Stimulated activated CD8-positive, alpha-beta memory T cell treated with anti-CD3 and anti-CD28 coated beads, Interleukin-2, amount 100 ng/mL, for 1 hour (primary cell): ENCODE measurements around the gene RABL6.
A peak's percentile ranks its signal among the peaks of the same experiment; 100 is the strongest.
"Not testable (repeated sequence)": the region's sequence is repeated elsewhere in the genome, so short reads cannot be mapped to it uniquely, and the experiment has no call there.

Experiments used
- DNase-seq, 2 donors: peaks; one replicate each; pipeline ENCODE4 v3.0.0-alpha.2; 2020; ENCODE audit warnings: low read depth in 2 of 2

Gene RABL6

DNA sequence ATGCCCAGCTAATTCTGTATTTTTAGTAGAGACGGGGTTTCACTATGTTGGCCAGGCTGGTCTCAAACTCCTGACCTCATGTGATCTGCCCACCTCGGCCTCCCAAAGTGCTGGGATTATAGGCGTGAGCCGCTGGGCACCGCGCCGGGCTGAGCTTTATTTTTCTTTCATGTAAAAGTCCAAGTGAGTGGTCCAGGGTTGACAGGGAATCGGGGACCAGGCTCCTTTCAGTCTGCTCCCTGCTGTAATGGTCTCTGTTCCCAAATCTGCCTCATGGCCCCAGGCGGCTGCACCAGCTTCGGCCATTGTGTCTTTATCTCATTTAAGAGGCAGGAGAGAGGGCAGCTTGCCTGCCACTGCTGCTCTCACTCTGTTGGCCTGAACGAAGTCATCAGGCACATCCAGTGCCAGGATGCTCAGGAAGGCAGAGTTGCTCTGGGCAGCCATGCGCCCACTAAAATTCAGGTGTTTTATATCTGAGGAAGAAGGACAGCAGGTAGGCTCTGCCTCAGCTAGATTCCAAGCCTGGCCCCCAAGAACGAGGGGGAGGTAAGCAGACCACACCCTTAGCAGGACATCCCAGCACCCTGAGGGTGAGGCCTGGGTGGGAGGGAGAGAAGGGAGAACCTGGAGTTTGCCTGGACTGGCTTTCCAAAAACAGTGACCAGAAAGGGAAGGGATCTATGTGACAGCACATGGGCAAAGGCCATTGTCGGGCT, 13.3 kb upstream of the RABL6 start:
- DNase-seq: no peak

DNA sequence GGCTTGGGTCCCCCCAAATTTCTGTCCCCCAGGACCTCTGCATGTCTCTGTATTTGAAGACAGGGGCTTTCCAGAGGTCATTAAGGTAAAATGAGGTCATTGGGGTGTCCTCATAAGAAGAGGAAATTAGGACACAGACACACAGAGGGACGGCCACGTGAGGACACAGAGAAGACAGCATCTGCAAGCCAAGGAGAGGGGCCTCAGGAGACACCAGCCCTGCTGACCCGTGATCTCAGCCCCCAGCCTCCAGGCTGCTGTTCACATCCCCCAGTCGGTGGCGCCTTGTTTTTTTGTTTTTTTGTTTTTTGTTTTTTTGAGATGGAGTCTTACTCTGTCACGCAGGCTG, 12.8 kb upstream of the RABL6 start:
- DNase-seq: no peak

DNA sequence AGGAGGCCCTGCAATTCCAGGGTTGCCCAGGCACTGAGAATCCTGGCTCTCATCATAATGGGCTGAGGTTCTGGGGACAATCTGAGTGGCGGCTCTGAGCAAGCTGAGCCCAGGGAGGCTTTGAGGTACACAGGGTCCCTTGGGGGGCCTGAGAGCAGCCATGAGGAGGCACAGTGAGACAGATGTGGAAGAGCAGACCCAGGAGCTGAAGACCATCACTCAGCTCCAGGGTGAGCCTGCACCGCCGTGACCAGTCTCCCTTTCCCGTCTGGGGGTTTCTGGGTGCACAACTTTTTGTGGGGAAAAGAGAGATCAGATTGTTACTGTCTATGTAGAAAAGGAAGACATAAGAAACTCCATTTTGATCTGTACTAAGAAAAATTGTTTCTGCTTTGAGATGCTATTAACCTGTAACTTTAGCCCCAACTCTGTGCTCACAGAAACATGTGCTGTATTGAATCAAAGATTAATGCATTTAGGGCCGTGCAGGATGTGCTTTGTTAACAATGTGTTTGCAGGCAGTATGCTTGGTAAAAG, 11.4 kb upstream of the RABL6 start, which contains the start of gene CCDC183:
CCDC183 (plus strand) TSS at position 101 of the 537 bp plus-strand sequence; CDS start at position 161, 60 bp downstream.
- no peak for DNase-seq

DNA sequence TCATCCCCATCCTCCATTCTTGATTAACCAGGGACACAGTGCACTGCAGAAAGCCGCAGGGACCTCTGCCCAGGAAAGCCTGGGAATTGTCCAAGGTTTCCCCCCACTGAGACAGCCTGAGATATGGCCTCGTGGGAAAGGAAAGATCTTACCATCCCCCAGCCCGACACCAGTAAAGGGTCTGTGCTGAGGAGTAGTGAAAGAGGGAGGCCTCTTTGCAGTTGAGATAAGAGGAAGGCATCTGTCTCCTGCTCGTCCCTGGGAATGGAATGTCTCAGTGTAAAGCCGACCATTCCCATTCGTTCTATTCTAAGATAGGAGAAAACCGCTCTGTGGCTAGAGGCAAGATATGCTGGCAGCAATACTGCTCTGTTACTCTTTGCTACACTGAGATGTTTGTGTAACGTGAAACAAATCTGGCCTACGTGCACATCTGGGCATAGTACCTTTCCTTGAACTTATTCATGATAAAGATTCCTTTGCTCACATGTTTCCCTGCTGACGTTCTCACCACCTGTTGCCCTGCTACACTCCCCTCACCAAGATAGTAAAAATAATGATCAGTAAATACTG, 10.9 kb upstream of the RABL6 start:
- not testable (repeated sequence) for DNase-seq

DNA sequence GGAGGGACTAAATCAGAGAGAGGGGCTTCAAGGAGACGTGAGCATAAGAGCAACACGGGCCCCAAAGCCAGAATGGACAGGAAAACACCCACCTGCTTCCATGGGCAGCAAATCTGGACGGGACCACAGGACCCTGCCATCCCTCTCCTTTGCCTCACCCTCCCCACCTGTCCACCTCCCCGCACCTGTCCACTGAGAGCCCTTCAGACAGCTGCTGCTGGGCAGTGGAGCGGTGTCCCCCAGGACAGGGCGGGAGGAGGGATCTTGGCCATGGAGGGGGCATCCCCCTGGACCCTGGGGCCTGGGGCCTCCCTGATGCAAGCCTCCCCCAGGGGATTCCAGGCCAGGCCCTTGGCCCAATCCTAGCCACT, 9.1 kb upstream of the RABL6 start:
- DNase-seq: no peak

DNA sequence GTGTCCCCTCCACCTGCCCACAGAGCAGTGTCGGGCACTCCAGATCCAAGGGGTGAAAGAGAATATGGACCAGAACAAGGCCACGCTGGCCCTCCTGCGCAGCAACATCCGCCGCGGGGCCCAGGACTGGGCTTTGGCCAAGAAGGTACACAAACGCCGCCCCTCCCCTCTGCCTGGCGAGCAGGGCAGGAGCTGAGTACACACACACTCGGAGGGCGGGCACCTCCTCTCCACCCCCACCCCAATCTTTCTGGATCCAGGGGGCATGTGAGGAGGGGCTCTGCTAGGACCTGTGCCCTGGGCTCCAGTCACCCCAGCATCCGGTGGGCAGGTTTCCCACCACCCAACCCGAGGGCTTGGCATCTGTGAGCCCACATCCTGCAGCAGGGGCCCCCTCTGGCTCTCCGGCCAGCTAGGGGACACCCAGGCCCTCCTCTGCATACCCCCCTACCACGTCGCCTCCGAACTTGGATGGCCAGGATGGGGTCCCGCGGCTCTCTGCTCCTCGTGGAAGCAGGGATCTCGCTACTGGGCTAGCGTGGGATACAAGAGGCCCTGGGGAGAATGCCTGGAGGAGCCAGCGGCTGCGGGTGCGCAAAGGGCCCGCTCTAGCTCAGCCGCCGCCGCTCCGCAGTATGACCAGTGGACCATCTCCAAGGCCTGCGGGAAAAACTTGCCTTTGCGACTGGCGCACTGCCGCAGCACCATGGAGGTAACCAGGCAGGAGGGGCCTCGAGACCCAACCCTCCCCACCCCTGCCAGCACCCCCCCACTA, 8.5 kb upstream of the RABL6 start:
- no peak for DNase-seq

DNA sequence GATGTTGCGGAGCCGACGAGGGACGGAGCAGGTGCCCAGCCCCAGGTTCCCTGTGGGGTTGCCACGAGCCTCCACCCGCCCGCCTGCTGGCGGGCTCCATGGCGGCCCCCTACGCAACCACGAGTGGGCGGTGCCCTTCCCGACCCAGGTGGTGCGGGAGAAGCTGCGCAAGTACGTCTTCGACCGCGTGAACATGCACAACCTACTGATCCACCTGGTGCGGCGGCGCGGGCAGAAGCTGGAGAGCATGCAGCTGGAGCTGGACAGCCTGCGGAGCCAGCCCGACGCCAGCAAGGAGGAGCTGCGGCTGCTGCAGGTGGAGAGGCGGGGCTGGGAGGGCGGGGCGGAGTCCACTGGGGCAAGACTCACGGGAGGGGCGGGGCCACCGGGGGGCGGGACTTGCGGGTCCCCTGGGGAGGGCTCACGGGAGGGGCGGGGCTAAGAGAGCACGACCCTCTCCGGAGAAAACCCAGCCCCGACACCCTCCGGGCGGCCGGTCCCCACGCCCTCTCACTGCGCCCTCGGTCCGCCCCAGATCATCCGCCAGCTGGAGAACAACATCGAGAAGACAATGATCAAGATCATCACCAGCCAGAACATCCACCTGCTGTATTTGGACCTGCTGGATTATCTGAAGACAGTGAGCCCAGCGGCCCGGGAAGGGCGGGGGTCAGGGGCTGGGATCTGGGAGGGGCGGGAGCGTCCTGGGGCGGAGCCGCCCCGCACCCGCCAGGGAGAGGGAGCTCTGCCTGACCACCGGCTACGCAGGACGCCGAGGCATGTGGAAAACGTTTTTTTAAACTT, 7.7 kb upstream of the RABL6 start:
- peak; percentile 85 to 89 for DNase-seq

DNA sequence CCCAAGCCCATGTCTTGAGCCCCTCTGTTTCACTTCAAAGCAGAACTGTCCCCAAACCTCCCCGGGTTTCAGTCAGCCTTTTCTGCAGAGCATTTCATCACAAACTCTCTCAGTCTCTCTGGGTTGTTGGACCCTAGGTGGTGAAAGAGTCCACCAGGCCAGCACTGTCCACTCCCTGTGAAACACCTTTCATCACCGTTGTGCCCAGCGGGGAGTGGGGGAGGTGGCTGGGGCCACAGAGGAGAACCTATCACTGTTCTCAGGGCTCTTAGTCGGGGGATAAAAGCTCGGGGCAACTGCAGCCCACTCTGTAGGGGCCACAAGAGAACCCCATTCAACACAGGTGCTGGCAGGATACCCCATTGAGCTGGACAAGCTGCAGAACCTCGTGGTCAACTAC, 5.4 kb upstream of the RABL6 start:
- DNase-seq: no peak

DNA sequence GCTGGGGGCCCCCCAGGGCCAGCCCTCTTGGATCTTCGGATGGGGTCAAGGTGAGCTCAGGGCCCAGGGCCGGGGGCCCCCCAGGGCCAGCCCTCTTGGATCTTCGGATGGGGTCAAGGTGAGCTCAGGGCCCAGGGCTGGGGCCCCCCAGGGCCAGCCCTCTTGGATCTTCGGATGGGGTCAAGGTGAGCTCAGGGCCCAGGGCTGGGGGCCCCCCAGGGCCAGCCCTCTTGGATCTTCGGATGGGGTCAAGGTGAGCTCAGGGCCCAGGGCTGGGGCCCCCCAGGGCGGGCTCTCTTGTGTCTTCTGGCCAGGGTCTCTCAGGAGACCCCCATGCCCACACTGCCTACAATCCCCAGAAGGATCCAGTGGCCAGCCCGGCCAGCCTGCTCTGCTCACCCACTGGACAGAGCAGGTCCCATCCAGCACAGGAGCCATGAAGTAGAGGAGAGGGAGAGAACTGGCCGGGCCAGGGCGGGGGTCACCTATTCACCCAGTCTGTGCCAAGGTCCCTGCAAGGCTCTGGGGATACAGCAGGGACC, 4.7 kb upstream of the RABL6 start:
- not testable (repeated sequence) for DNase-seq

DNA sequence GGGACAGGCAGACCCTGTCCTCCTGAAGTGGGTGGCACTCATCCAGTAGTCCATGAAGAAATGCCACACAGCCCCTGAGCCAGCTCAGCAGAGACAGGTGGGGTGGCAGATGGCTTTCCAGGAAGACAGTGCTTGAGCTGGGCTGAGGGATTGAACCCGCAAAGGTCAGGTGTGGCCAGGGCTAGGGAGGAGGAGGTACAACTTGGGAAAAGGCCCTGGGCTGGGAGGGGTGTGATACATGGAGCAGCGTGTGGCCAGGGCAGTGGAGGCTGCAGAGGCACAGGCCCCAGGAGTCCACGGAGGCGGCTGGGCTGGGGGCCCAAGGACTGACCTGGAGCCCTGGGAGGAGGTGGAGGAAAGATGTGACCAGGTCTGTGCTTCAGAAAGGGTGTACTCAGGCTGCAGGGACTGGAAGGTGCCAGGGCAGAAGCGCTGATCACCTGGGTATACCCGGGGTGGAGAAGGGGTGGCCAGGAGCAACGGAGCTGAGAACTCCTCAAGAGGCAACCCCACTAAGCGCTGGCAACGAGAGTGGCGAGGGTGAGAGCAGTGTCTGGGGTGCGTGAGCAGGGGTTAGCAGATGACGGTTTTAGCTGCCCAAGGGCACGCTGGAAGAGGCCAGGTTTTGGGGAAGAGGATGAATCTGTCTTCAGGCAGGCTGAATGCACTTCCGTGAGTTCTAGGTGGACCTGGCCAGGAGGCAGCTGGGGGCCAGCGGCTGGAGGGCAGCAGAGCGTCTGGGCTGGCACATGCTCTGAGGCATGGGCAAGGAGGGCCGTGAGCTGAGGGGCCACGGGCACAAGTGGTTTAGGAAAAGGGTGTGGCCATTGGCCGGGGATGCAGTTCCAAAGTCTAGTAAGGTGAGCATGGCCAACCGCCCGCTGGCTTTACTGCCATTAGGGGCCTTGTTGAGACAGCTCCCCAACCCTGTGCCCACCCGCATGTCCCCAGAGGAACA, 3.9 kb upstream of the RABL6 start:
- DNase-seq: no peak

DNA sequence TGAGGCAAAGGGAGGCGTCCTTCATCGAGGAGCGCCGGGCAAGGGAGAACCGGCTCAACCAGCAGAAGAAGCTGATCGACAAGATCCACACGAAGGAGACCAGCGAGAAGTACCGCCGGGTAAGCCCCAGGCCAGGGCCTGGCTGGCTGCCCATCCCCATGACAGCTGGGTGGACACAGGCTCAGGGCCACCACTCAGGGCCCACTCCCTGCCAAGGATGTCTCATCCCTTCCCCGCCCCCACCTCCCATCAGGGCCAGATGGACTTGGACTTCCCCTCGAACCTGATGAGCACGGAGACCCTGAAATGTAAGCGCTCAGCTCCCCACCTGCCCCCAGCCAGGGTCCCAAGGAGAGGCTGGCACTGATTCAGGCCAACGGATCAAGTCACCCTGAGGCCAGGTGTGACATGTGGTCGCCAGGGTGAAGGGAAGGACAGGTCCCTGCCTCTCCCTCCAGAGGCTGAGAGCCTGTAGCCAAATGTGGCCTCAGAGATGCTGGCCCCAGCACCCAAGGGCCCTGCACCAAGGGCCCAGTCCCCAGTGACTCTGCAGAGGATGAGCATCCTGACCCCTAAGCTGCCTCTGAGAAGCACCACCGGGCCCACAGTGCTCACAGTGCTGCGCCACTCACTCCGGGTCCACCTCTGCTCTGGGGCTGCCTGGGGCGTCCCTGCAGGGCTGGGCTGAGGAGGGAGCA, 3.1 kb upstream of the RABL6 start:
- DNase-seq: no peak

DNA sequence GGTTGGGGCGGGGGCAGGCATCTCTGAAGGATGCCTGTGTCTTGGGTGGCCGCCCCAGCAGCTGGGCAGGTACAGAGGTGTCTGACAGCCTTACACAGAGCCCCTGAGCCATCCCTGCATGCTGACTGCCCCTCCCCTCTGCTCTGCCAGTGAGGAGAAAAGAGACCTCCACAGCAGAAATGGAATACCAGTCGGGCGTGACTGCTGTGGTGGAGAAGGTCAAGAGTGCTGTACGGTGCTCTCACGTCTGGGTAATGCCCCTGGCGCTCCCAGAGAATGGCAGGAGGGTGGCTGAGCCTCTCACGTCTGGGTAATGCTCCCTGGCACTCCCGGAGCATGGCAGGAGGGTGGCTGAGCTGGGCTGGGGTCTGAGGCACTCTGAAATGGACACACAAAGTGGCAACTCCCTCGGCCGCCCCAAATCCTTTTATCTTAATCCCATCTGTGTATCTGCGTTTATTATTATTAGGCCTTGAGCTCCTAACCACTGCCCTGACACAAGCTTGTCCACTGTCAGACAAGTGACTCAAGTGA, 2.5 kb upstream of the RABL6 start:
- DNase-seq: no peak

DNA sequence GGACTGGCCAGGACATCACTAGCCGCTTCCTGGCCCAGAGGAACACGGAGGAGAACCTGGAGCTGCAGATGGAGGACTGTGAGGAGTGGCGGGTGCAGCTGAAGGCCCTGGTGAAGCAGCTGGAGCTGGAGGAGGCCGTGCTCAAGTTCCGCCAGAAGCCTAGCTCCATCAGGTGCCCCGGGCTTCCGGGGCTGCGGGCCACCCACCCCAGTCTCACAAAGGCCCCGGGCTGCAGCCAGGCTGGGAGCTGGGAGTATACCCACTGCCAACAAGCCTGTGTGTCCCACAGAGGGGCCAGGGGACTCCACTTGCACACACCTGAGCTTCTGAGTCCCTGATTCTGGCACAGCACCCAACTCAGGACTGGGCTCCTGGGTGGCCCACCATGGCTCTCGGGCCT, 1.7 kb upstream of the RABL6 start:
- DNase-seq: no peak

DNA sequence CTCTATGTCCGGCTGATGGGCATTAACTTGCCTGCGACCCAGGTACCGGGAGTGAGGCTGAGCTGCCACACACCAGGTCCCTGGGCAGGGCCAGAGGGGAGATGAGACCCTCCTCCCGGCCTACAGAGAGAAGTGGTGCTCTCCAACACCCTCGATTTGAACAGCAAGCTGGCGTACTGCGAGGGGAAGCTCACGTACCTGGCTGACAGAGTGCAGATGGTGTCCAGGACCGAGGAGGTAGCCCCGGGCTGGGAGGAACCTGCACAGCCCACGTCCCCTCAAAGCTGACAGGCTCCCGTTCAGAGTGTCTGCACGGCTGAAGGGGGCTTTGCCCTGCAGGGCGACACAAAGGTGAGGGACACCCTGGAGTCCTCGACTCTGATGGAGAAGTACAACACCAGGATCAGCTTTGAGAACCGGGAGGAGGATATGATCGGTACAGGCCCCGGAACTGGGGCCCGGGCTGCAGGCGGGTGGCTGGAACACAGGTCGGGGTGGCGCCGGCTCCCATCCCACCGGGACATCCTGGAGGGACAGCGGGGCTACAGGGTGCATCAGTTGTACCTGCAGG, 1.0 kb upstream of the RABL6 start:
- DNase-seq: no peak

DNA sequence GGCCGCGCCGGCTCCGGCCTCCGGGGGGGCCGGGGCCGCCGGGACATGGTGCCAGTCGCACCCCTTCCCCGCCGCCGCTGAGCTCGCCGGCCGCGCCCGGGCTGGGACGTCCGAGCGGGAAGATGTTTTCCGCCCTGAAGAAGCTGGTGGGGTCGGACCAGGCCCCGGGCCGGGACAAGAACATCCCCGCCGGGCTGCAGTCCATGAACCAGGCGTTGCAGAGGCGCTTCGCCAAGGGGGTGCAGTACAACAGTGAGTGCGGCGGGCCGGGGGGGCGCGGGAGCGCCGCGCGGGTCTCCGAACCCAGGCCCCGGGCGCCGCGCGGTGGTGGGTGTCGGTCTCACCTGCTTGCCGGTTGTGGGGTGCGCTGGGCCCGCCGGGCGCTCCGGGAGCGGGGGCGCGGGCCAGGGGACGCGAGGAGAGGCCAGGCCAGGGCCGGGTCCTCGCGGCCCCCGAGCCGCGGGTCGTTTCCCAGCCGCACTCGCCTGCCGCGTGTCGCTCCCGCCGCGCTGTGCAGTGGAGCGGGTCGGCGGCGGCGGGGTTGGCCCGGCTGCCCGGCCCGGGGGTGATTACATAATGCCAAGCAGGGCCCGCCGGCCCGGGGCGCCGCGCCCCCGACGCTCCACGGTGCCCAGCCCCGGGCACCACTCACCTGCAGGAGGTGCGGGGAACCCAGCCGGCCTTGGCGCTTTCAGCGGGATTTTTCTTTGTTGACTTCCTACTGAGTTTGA, 492 bp downstream of the RABL6 start:
- DNase-seq: peak in 1 of 2 donors; percentile 28

DNA sequence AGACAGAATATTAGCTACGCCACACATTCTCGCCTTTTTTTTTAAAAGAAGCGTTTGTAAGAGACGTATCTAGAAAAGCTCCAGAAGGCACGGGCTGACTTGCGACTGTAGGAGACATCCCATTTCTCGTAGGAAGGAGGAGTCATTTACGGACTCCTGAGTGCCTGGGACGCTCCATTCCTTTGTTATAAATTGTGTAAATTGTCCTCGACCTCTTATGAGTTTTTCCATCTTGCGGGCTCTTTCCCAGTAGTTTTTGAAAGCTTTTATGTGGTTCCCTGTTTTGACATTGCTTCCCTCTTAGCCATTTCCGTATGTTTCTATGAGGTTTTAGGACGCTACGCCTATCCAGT, 1.0 kb downstream of the RABL6 start:
- no peak for DNase-seq

DNA sequence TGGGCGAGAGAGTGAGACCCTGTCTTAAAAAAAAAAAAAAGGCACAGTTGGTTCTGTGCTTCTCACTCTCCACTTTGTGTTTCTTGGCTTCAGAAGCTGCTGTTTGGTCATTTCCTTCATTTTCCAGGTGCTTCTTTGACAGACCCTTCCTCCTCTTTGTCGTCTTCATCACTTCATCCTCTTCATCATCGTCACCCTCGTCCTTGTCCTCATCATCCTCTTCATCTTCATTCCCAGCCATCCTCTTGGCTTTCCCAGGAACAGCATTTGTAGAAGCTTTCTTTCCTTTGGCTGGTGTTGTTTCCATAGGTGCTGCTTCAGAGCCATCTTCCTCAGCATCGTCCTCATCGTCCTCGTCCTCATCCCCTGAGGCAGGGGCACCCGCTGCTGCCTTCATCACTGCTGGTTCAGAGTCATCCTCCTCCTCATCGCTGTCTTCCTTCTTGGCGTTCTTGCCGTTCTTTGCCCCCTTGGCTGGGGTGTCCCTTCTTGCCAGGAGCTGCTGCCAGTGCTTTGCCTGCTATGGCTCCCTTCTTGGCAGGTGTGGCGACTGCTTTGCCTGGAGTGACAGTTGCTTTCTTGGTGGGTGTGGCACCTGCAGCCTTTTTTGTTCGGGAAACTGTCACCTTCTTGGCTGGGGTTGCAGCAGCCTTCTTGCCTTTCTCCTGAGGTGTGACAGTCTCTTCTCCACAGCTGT, 7.1 kb downstream of the RABL6 start:
- DNase-seq: no peak

DNA sequence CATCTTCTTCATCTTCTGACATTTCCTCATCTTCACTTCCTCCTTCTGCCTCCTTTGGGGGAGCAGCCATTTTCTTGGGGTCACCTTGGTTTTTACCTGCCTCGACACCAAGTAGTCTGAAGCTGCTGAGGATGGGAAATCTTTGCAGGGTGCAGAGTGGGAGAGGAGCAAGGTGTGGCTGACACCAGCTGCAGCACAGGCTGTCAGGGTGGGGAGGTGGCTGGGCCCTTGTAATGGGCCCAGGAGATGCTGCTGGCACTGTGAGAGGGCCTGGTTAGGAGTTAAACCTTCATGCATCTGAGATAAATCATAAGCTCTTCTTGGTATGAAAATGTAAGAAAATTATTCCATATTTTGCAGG, 7.7 kb downstream of the RABL6 start:
- no peak for DNase-seq
